SK-N-SH treated with all-trans-retinoic acid at 6 μM for 48 hours (cell line): ENCODE data around the gene CD200.
"Not testable (repeated sequence)": the region's sequence is repeated elsewhere in the genome, so short reads cannot be mapped to it uniquely, and the experiment has no call there.

ENCODE experiments used
- ARNTL ChIP-seq: fragments of 450-650 bp; formaldehyde crosslinking; IDR thresholded peaks from 2 replicates; pipeline ENCODE4 v1.5.0; 2020; ENCODE audit warnings: low read depth, mild to moderate bottlenecking, moderate library complexity, borderline replicate concordance
- BACH2 ChIP-seq: fragments of 250-450 bp; sonication (Bioruptor Pico); IDR thresholded peaks from 2 replicates; pipeline ENCODE4 v1.9.0; 2021; ENCODE audit warnings: mild to moderate bottlenecking, borderline replicate concordance
- CREB5 ChIP-seq: fragments of 250-450 bp; sonication (Bioruptor Pico); IDR thresholded peaks from 2 replicates; pipeline ENCODE4 v1.5.1; 2020; ENCODE audit warnings: low read depth, mild to moderate bottlenecking, moderate library complexity
- ZNF70 ChIP-seq: fragments of 450-650 bp; formaldehyde crosslinking; IDR thresholded peaks from 2 replicates; pipeline ENCODE4 v1.5.0; 2020; ENCODE audit warnings: mild to moderate bottlenecking, moderate library complexity

GRCh38 chr3:112399554-112399953, 66.6 kb downstream of the CD200 start:
- TF ChIP-seq ARNTL, BACH2, ZNF70, CREB5 (CRISPR knock-in tag): not testable (repeated sequence)
